ENCODE data around the gene FGFR4. TPM values are rescaled to one million over a fixed set of nuclear protein-coding genes. Genes with fewer than 3 reads are reported as not detected.
"Not testable (repeated sequence)": the region's sequence is repeated elsewhere in the genome, so short reads cannot be mapped to it uniquely, and the experiment has no call there.

Gene FGFR4
- total RNA-seq, 6 experiments from 2014 or later: 0.14 to 0.53 (median 0.33) TPM; not detected in 1

- Mint-ChIP-seq H3K27me3 (ENCODE audit: insufficient read depth) (no peaks in the 10 kb centered on the region), H3K4me3 (no peak overlapping the region), H3K9me3 (no peaks in the 10 kb centered on the region), H3K4me1 (ENCODE audit: low read depth) (peaks cover 10% of the 10 kb centered on the region; the same call in 1 of the 2 replicates), H3K27ac (no peak overlapping the region), H3K36me3 (ENCODE audit: low read depth) (peaks cover 12% of the 10 kb centered on the region)
- TF ChIP-seq CTCF (IDR thresholded peaks at IDR 0.05): no peak
- no peak for DNase-seq
These were observed 42.8 kb upstream of the FGFR4 start for GRCh38 chr5:177043958-177044357.

GRCh38 chr5:177044641-177045040 lies 42.1 kb upstream of the FGFR4 start:
- Mint-ChIP-seq H3K27ac (no peak overlapping the region), H3K36me3 (ENCODE audit: low read depth) (peaks cover 12% of the 10 kb centered on the region), H3K4me1 (ENCODE audit: low read depth) (peaks cover 10% of the 10 kb centered on the region; the same call in 1 of the 2 replicates), H3K9me3 (no peaks in the 10 kb centered on the region), H3K4me3 (no peak overlapping the region), H3K27me3 (ENCODE audit: insufficient read depth) (no peaks in the 10 kb centered on the region)
- DNase-seq: no peak
- TF ChIP-seq CTCF (IDR thresholded peaks at IDR 0.05): no peak

- no peak for TF ChIP-seq CTCF (IDR thresholded peaks at IDR 0.05)
- no peak for DNase-seq
- Mint-ChIP-seq H3K4me3 (no peak overlapping the region), H3K36me3 (ENCODE audit: low read depth) (peaks cover 12% of the 10 kb centered on the region), H3K4me1 (ENCODE audit: low read depth) (peaks cover 10% of the 10 kb centered on the region; the same call in 1 of the 2 replicates), H3K9me3 (no peaks in the 10 kb centered on the region), H3K27me3 (ENCODE audit: insufficient read depth) (no peaks in the 10 kb centered on the region), H3K27ac (no peak overlapping the region)
These were observed 41.1 kb upstream of the FGFR4 start for GRCh38 chr5:177045631-177046030.

- H3K4me1 Mint-ChIP-seq (ENCODE audit: low read depth); H3K9me3 Mint-ChIP-seq; H3K27ac Mint-ChIP-seq; H3K36me3 Mint-ChIP-seq (ENCODE audit: low read depth); DNase-seq; H3K27me3 Mint-ChIP-seq (ENCODE audit: insufficient read depth); H3K4me3 Mint-ChIP-seq: not testable (repeated sequence)
These were observed 38.2 kb upstream of the FGFR4 start for GRCh38 chr5:177048531-177048930.

- no peak overlapping the region for H3K27ac Mint-ChIP-seq
- H3K4me3 Mint-ChIP-seq: no peak overlapping the region
- DNase-seq: no peak
- TF ChIP-seq CTCF (IDR thresholded peaks at IDR 0.05): no peak
- H3K9me3 Mint-ChIP-seq: no peaks in the 10 kb centered on the region
- peaks cover 5% of the 10 kb centered on the region; the same call in 1 of the 2 replicates for H3K4me1 Mint-ChIP-seq (ENCODE audit: low read depth)
- no peaks in the 10 kb centered on the region for H3K27me3 Mint-ChIP-seq (ENCODE audit: insufficient read depth)
- peaks cover 6% of the 10 kb centered on the region for H3K36me3 Mint-ChIP-seq (ENCODE audit: low read depth)
These were observed 37.4 kb upstream of the FGFR4 start for GRCh38 chr5:177049285-177049684.

GRCh38 chr5:177064500-177065277 lies 22.0 kb upstream of the FGFR4 start:
- TF ChIP-seq CTCF (IDR thresholded peaks at IDR 0.05): no peak
- H3K4me3 Mint-ChIP-seq: no peak overlapping the region
- no peaks in the 10 kb centered on the region for H3K9me3 Mint-ChIP-seq
- H3K36me3 Mint-ChIP-seq (ENCODE audit: low read depth): peaks cover 22% of the 10 kb centered on the region
- peaks cover 25% of the 10 kb centered on the region for H3K4me1 Mint-ChIP-seq (ENCODE audit: low read depth)
- DNase-seq: no peak
- H3K27me3 Mint-ChIP-seq (ENCODE audit: insufficient read depth): no peaks in the 10 kb centered on the region; the same call in 1 of the 2 replicates
- no peak overlapping the region for H3K27ac Mint-ChIP-seq
